Stimulated activated CD4-positive, alpha-beta T cell treated with anti-CD3 and anti-CD28 coated beads, Interleukin-15, amount 100 ng/mL, for 48 hours (primary cell): Measurements from ENCODE around the gene SLC16A2.

ENCODE experiments used
- DNase-seq, 2 donors: peaks; one replicate each; pipeline ENCODE4 v3.0.0-alpha.2; 2020; ENCODE audit warnings: low read depth in 2 of 2

SLC16A2 gene

DNA sequence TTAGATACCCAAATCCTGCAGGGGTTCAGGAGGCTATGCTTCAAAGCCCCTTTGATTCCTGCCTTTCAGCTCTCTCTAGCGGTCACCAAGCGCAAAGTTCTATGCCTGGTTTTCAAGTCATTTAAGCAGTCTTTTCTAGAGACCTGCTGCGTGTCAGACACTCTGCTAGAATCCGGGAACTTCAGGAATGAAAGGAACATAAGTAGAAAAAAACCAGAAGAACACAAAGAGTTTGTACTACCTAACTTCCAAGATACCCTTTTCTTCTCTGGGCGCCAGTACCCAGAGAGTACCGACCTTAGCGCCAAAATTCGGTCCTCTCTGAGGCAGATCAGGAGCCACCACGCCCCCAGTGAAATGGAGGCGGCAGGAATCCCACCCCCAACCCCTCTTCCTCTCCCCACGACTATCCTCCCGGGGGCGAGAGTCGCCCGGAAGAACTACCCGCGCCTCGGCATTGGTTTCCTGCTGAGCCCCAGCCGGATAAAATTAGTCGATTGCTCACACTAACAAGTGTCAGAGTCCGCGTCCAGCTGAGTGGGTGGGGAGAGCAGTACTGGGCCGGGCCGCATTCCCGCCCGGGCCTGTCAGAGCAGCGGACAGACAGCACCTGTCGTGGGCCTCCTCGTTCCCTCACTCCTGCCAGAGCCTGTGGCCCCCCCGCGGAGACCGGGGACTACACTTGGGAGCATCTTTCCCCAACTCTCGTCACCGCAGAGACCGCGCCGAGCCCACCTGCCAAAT lies 114.3 kb downstream of the SLC16A2 start:
- DNase-seq = peak in 1 of 2 donors; percentile 29

GRCh38 chrX:74536152-74536831 lies 115.0 kb downstream of the SLC16A2 start:
- peak in 1 of 2 donors; percentile 18 for DNase-seq

DNA sequence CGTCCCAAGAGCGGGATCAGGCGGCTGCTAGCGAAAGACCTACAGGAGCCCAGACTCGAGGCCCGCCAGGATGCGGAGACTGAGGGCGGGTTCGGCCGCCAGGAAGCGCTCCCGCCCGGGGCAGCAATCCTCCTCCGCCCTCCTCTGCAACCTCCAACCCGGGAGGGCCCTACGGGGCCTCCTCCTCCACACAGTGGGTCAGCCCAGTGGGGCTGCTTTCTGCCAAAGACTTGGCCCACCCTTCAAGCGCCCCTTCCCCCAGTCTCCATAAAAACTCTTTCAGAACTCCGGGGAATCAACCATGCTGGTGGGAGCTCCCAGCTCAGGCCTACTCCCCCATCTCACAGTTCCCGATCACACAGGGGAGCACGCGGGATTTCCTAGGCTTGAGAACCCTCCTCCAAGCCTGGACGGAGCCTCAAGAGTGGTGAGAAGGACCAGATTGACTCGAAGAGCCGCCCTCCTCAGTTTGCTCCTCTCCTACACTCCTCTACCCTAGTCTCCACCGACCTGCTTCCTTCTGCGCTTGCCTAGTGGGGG lies 115.6 kb downstream of the SLC16A2 start:
- no peak for DNase-seq

GRCh38 chrX:74540635-74541249 lies 119.4 kb downstream of the SLC16A2 start:
- no peak for DNase-seq

- DNase-seq = no peak
These were observed 124.7 kb downstream of the SLC16A2 start for GRCh38 chrX:74545880-74546523.

GRCh38 chrX:74546984-74547383 lies 125.7 kb downstream of the SLC16A2 start:
- DNase-seq = no peak

DNA sequence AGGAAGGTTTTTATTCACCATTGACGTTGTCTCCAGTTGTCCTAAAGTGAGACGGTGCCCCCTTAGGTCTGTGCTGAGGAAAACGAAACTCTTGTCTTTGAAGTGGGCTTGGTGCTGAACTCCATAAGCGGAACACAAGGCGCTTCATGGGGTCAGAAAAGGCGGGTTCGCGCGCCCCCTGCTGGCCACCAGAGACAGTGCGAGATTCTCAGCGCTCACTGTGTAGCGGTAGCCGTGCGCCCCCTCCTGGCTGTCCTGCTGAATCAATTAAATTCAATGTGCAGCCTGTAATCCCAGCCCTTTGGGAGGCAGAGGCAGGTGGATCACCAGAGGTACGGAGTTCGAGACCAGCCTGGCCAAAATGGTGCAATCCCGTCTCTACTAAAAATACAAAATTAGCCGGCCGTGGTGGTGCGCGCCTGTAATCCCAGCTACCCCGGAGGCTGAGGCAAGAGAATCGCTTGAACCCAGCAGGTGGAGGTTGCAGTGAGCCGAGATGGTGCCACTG lies 129.1 kb downstream of the SLC16A2 start:
- peak; percentile 66 to 78 for DNase-seq

DNA sequence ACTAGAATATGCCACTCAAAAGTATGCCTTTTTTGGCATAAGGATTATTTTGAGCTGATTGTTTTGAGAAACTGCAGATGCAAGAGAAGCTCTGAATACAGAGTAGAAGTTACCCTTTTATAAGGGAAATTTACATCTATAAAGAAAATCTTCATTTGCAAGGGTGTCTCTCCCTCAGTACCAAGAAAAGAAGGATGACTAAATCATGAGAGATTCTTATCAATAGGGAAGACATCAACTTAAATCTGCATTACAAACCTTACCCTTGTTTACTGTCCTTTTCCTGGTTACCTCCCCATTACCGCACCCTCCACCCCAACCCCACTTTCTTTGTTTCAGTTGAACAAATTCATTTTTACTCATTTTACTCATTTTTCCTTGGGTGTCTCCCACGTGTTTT lies 130.6 kb downstream of the SLC16A2 start:
- no peak for DNase-seq

DNA sequence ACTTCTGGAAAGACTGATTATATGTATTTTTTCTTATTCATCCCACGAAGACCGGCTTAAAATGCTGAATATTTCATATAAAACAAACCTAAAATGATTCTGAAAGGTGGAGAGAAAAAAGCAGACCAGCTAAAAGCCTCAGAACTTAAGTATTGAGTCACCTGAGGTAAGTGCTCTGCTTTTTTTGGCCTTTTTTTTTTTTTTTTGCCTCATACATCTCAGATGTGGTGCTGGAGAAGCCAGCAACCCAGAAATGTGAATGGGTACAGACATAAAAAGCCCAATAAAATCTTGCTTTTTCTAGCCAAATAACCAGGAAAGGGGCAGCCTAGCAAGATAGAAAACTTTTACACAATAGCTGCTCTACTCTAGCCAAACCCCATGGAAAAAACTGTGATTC lies 136.1 kb downstream of the SLC16A2 start:
- no peak for DNase-seq

DNA sequence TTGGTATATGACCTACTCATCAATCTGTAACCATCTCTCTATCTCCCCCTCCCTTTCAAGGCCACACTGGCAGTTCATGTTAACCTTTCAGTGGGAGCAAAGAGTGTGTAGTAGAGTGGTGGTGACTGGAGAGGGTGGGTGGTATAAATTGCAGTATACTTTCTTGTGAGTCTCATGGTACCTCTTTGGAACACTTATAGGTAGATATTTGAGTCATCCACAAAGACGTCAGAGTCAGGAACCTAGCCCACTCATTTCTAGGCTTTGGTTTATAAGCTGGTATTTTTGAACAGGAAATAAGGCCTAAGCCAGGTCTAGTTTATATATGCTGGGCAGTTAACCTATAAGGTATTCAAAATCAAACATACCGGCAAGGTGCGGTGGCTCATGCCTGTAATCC lies 156.8 kb downstream of the SLC16A2 start:
- peak in 1 of 2 donors; percentile 4 for DNase-seq

GRCh38 chrX:74579597-74580198 lies 158.4 kb downstream of the SLC16A2 start:
- no peak for DNase-seq
